IPS-NIHi7 (cell line): Measurements from ENCODE around the gene CDC42BPA.
A peak's percentile ranks its signal among the peaks of the same experiment; 100 is the strongest.

Source experiments
- DNase-seq: peaks from one replicate; pipeline ENCODE4 v3.0.0; 2012; ENCODE audit warnings: mixed read lengths; ENCODE audit errors: extremely low spot score

The CDC42BPA gene

GRCh38 chr1:226948480-226948879 is 369.8 kb downstream of the CDC42BPA start:
- DNase-seq, result no peak

GRCh38 chr1:226948051-226948450 is 370.2 kb downstream of the CDC42BPA start:
- no peak for DNase-seq

- DNase-seq, result no peak
Measured at GRCh38 chr1:226946841-226947240, 371.5 kb downstream of the CDC42BPA start.

GRCh38 chr1:226946285-226946684 is 372.0 kb downstream of the CDC42BPA start:
- no peak for DNase-seq

- no peak for DNase-seq
Measured at GRCh38 chr1:226945858-226946245, 372.4 kb downstream of the CDC42BPA start.

GRCh38 chr1:226945106-226945857 is 373.0 kb downstream of the CDC42BPA start:
- peak; percentile 45 for DNase-seq

- DNase-seq, result no peak
Measured at GRCh38 chr1:226943927-226944326, 374.4 kb downstream of the CDC42BPA start.

- no peak for DNase-seq
Measured at GRCh38 chr1:226943156-226943555, 375.1 kb downstream of the CDC42BPA start.

- no peak for DNase-seq
Measured at GRCh38 chr1:226942392-226942791, 375.9 kb downstream of the CDC42BPA start.

GRCh38 chr1:226940806-226941067 is 377.6 kb downstream of the CDC42BPA start:
- DNase-seq, result no peak

- peak; percentile 99 for DNase-seq
Measured at GRCh38 chr1:226940029-226940805, 378.1 kb downstream of the CDC42BPA start, which contains the start of gene COQ8A. Gene COQ8A, plus strand, starts transcription at chr1:226940294. Its CDS starts 21,092 bp downstream, at chr1:226961386.
